Measurements from ENCODE around the gene RNGTT. TPM values are rescaled to one million over a fixed set of nuclear protein-coding genes. Genes with fewer than 3 reads are reported as not detected.

The RNGTT gene
- total and polyA plus RNA-seq, 12 donors, result 2.6 to 29.6 (median 14.2) TPM

GRCh38 chr6:88872962-88873361, 90.5 kb downstream of the RNGTT start:
- no peak overlapping the region for H3K4me3 ChIP-seq
- intact Hi-C loops (cut with DNase I), result loop anchor here in 1 of 2 donors (5.0 kb wide), 1 partner anchor 946 kb away; no protein-coding TSS in a partner anchor
- 32 to 61% (median 40%) methylated on average over 1 of the region's 1 CpG for WGBS, 4 donors
- no peaks in the 10 kb centered on the region for H3K27me3 ChIP-seq
- H3K4me1 ChIP-seq (replicated peaks in 1 of 2), result peaks cover 6 to 24% of the 10 kb centered on the region in 2 donors
- TF ChIP-seq CTCF (IDR thresholded peaks at IDR 0.05) (no peak), POLR2A (IDR thresholded peaks at IDR 0.05) (no peak)
- DNase-seq, result no peak
- H3K36me3 ChIP-seq (replicated peaks in 1 of 2), result no peaks in the 10 kb centered on the region
- H3K9me3 ChIP-seq (replicated peaks in 1 of 3), result no peaks in the 10 kb centered on the region
- H3K27ac ChIP-seq, result no peak overlapping the region

GRCh38 chr6:88871498-88871897, 91.9 kb downstream of the RNGTT start:
- intact Hi-C loops (cut with DNase I), result loop anchor here in 1 of 2 donors (5.0 kb wide), 1 partner anchor 944 kb away; no protein-coding TSS in a partner anchor
- Histone ChIP-seq H3K4me1 (replicated peaks in 1 of 2) (peaks cover 6 to 24% of the 10 kb centered on the region in 2 donors), H3K36me3 (replicated peaks in 1 of 2) (no peaks in the 10 kb centered on the region), H3K4me3 (no peak overlapping the region), H3K27me3 (no peaks in the 10 kb centered on the region), H3K27ac (no peak overlapping the region), H3K9me3 (replicated peaks in 1 of 3) (no peaks in the 10 kb centered on the region)
- DNase-seq, result no peak
- WGBS, 4 donors, result 66 to 75% (median 72%) methylated on average over 3 of the region's 3 CpGs
- TF ChIP-seq CTCF (IDR thresholded peaks at IDR 0.05), result no peak
- no peak for TF ChIP-seq POLR2A (IDR thresholded peaks at IDR 0.05)

GRCh38 chr6:88870717-88871330, 92.6 kb downstream of the RNGTT start:
- Histone ChIP-seq H3K27ac (no peak overlapping the region), H3K27me3 (no peaks in the 10 kb centered on the region), H3K9me3 (replicated peaks in 1 of 3) (no peaks in the 10 kb centered on the region), H3K4me3 (no peak overlapping the region), H3K4me1 (replicated peaks in 1 of 2) (peaks cover 6 to 23% of the 10 kb centered on the region in 2 donors), H3K36me3 (replicated peaks in 1 of 2) (no peaks in the 10 kb centered on the region)
- intact Hi-C loops (cut with DNase I), result loop anchor here in 1 of 2 donors (5.0 kb wide), 1 partner anchor 944 kb away; no protein-coding TSS in a partner anchor
- 0 to 3% (median 2%) methylated on average over 1 of the region's 1 CpG for WGBS, 4 donors
- peak in 6 of 7 donors; percentile 26 to 64 (median 51) for DNase-seq
- TF ChIP-seq CTCF (IDR thresholded peaks at IDR 0.05) (peak; percentile 39 to 80 (median 69)), POLR2A (IDR thresholded peaks at IDR 0.05) (no peak)

- Histone ChIP-seq H3K4me3 (no peak overlapping the region), H3K36me3 (replicated peaks in 1 of 2) (no peaks in the 10 kb centered on the region), H3K4me1 (replicated peaks in 1 of 2) (peaks cover 6 to 9% of the 10 kb centered on the region in 2 donors), H3K27me3 (no peaks in the 10 kb centered on the region), H3K9me3 (replicated peaks in 1 of 3) (no peaks in the 10 kb centered on the region), H3K27ac (no peak overlapping the region)
- intact Hi-C loops (cut with DNase I), result loop anchor here in 1 of 2 donors (5.0 kb wide), 1 partner anchor 942 kb away; no protein-coding TSS in a partner anchor
- no peak for DNase-seq
- TF ChIP-seq POLR2A (IDR thresholded peaks at IDR 0.05) (no peak), CTCF (IDR thresholded peaks at IDR 0.05) (no peak)
- 73 to 100% (median 90%) methylated on average over 1 of the region's 1 CpG for WGBS, 4 donors
These were observed 94.0 kb downstream of the RNGTT start for GRCh38 chr6:88869263-88870020.
